ENCODE data around the gene LPIN2.

Gene LPIN2

DNA sequence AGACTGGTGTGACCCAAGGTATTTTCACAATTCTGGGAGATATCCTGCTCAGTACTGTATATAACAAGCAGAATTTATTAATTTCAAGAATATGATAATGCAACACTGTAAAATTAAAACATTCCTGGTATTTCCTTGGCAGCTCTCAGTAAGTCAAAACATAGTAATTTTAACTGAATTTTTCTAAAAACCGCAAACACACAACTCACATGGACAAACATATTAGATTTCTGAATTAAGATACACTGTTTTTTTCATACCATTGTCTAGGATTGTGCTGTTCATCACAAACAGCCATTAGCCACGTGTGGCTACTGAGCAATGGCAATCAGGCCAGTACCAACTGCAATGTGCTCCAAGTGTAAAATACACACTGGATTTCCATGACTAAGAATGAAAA lies 29.6 kb downstream of the LPIN2 start:
- Histone ChIP-seq H3K79me2 (ENCODE audit: insufficient read depth, low read length) (no peaks in the 10 kb centered on the region), H3K27me3 (ENCODE audit: insufficient read depth, low read length) (no peaks in the 10 kb centered on the region), H3K9ac (ENCODE audit: low read length) (no peak overlapping the region), H3F3A (ENCODE audit: insufficient read depth, low read length) (no peaks in the 10 kb centered on the region), H4K20me1 (ENCODE audit: insufficient read depth, low read length) (no peaks in the 10 kb centered on the region), H3K9me3 (ENCODE audit: low read length) (no peaks in the 10 kb centered on the region), H2AFZ (ENCODE audit: low read length) (no peak overlapping the region), H3K36me3 (ENCODE audit: insufficient read depth, low read length) (no peaks in the 10 kb centered on the region), H3K9me2 (ENCODE audit: low read depth, low read length) (no peaks in the 10 kb centered on the region), H3K27ac (ENCODE audit: low read depth, low read length, poor library complexity, severe bottlenecking) (no peak overlapping the region), H3K4me3 (ENCODE audit: low read depth, low read length, poor library complexity, severe bottlenecking) (no peak overlapping the region), H3K4me1 (ENCODE audit: insufficient read depth, low read length, severe bottlenecking) (peaks cover 30% of the 10 kb centered on the region), H3K4me2 (ENCODE audit: low read length) (no peak overlapping the region)
- TF ChIP-seq, protein P1, sequence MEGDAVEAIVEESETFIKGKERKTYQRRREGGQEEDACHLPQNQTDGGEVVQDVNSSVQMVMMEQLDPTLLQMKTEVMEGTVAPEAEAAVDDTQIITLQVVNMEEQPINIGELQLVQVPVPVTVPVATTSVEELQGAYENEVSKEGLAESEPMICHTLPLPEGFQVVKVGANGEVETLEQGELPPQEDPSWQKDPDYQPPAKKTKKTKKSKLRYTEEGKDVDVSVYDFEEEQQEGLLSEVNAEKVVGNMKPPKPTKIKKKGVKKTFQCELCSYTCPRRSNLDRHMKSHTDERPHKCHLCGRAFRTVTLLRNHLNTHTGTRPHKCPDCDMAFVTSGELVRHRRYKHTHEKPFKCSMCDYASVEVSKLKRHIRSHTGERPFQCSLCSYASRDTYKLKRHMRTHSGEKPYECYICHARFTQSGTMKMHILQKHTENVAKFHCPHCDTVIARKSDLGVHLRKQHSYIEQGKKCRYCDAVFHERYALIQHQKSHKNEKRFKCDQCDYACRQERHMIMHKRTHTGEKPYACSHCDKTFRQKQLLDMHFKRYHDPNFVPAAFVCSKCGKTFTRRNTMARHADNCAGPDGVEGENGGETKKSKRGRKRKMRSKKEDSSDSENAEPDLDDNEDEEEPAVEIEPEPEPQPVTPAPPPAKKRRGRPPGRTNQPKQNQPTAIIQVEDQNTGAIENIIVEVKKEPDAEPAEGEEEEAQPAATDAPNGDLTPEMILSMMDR (IDR thresholded peaks at IDR 0.05; ENCODE audit: low read length): no peak
- TF ChIP-seq EZH2 (IDR thresholded peaks at IDR 0.05; ENCODE audit: borderline replicate concordance, low read length): no peak

DNA sequence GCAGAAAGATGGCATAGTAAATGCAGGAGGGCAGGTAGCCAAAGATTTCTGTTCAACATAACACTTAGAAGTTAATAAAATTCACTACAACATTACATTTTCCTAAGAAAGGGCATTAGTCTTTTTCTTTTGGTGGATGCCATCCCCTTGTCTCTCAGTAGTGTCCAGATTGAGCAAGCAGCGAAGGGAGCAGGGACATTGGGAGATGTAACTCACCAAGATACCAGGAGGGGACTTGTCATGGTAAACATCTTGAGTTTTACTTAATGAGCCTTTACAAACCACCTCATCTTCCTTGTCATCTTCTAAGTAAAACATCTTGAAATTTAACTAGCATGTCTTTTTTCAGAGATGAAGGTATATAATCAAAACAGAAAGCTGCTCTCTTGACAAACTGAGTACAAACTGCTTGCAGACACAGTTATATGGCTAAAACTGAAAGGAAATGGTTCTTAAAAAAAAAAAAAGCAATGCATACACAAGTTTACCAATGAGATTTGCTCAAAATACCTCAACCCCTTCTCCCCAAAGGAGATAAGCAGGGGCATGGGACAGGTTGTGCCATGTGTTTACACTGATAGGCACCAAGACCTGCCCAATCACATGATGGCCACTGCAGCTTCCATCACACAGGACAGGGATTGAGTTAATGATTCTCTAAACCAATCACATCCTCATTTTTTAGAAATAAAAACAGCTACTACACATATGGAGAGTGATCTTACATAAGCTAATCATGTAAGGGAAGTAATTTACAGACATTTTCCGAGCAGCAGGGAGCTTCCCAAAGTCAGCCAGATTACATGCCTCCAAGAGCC lies 30.3 kb downstream of the LPIN2 start:
- Histone ChIP-seq H3K9me2 (ENCODE audit: low read depth, low read length) (no peaks in the 10 kb centered on the region), H3K27ac (ENCODE audit: low read depth, low read length, poor library complexity, severe bottlenecking) (no peak overlapping the region), H3K79me2 (ENCODE audit: insufficient read depth, low read length) (no peaks in the 10 kb centered on the region), H3K27me3 (ENCODE audit: insufficient read depth, low read length) (no peaks in the 10 kb centered on the region), H3K4me3 (ENCODE audit: low read depth, low read length, poor library complexity, severe bottlenecking) (no peak overlapping the region), H3K4me1 (ENCODE audit: insufficient read depth, low read length, severe bottlenecking) (peaks cover 30% of the 10 kb centered on the region), H3F3A (ENCODE audit: insufficient read depth, low read length) (no peaks in the 10 kb centered on the region), H3K4me2 (ENCODE audit: low read length) (no peak overlapping the region), H3K9me3 (ENCODE audit: low read length) (no peaks in the 10 kb centered on the region), H3K9ac (ENCODE audit: low read length) (no peak overlapping the region), H4K20me1 (ENCODE audit: insufficient read depth, low read length) (no peaks in the 10 kb centered on the region), H2AFZ (ENCODE audit: low read length) (no peak overlapping the region), H3K36me3 (ENCODE audit: insufficient read depth, low read length) (no peaks in the 10 kb centered on the region)
- TF ChIP-seq EZH2 (IDR thresholded peaks at IDR 0.05; ENCODE audit: borderline replicate concordance, low read length): no peak
- TF ChIP-seq, protein P1 (IDR thresholded peaks at IDR 0.05; ENCODE audit: low read length): no peak

DNA sequence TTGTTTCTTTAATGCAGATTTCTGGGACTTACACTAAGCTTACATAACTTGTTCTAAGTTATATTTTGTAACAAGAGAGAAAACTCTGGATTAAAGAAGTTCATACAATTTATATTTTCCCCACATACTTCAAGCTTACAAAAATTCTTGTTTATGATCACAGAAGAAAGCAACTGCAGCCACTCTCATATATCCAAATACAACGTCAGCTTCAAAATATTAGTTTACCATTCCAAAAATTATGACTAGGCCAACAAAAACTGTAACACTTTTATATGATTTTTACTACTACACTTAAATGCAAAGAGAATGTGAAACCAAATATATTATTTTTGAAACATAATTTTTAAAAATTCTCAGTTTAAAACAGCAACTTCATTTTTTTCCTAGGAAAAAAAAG lies 30.9 kb downstream of the LPIN2 start:
- no peak overlapping the region for H3K4me2 ChIP-seq (ENCODE audit: low read length)
- no peaks in the 10 kb centered on the region for H3K9me3 ChIP-seq (ENCODE audit: low read length)
- H3K36me3 ChIP-seq (ENCODE audit: insufficient read depth, low read length): no peaks in the 10 kb centered on the region
- no peak overlapping the region for H3K27ac ChIP-seq (ENCODE audit: low read depth, low read length, poor library complexity, severe bottlenecking)
- no peak overlapping the region for H3K9ac ChIP-seq (ENCODE audit: low read length)
- H3K27me3 ChIP-seq (ENCODE audit: insufficient read depth, low read length): no peaks in the 10 kb centered on the region
- peaks cover 30% of the 10 kb centered on the region for H3K4me1 ChIP-seq (ENCODE audit: insufficient read depth, low read length, severe bottlenecking)
- H3K9me2 ChIP-seq (ENCODE audit: low read depth, low read length): no peaks in the 10 kb centered on the region
- H2AFZ ChIP-seq (ENCODE audit: low read length): no peak overlapping the region
- TF ChIP-seq, protein P1 (IDR thresholded peaks at IDR 0.05; ENCODE audit: low read length): no peak
- no peak for TF ChIP-seq EZH2 (IDR thresholded peaks at IDR 0.05; ENCODE audit: borderline replicate concordance, low read length)
- H3K4me3 ChIP-seq (ENCODE audit: low read depth, low read length, poor library complexity, severe bottlenecking): no peak overlapping the region
- no peaks in the 10 kb centered on the region for H4K20me1 ChIP-seq (ENCODE audit: insufficient read depth, low read length)
- H3K79me2 ChIP-seq (ENCODE audit: insufficient read depth, low read length): no peaks in the 10 kb centered on the region
- H3F3A ChIP-seq (ENCODE audit: insufficient read depth, low read length): no peaks in the 10 kb centered on the region

Measured in OCI-LY1 (cell line).